CD4-positive, alpha-beta T cell treated with Interleukin-12 subunit alpha and Interleukin-12 subunit beta, for 1 hour (primary cell): ENCODE results near the gene POU2AF2.

Experiments used
- DNase-seq: peaks from one replicate; pipeline ENCODE4 v3.0.0-alpha.2; 2020

Gene POU2AF2

GRCh38 chr11:111334532-111335502 lies 89.3 kb downstream of the POU2AF2 start:
- DNase-seq, result no peak

DNA sequence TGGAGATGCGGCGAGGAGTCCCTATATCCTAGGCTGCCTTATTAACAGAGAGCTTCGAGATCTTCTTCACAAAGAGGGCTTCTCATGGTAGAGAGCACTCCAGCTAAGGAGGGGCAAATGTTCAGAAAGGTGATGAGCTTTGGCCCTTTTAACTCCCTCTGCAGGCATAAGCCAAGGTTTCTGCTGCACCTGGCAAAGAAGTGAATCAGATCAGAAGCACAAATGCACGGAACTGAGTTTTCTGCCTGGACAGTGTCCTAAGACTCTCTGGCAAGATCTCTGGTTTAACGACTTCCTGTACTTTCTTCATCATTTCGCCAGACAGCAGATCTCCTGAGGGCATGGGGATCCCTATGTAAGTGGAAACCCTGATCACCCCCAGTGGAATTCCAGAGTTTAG lies 90.0 kb downstream of the POU2AF2 start:
- no peak for DNase-seq
